Prostate gland (tissue), 2 donors: ENCODE results near the gene GPS1.

ENCODE experiments used
- POLR2A ChIP-seq: fragments of 450-650 bp; IDR thresholded peaks from one replicate; pipeline ENCODE4 v1.6.1; 2016; ENCODE audit warnings: antibody characterized with exemption, mild to moderate bottlenecking
- TF ChIP-seq, protein P1 (sequence below), 4 experiments: fragments of 200-600 bp in 2 of 4; fragments of 450-650 bp in 2 of 4; sonication (generic) in 2 of 4; IDR thresholded peaks; 1 replicate in 3 of 4; 2 replicates in 1 of 4; pipeline ENCODE4 v1.5.1; 2016 to 2019; ENCODE audit warnings: antibody characterized with exemption in 4 of 4, mild to moderate bottlenecking in 2 of 4, moderate library complexity in 2 of 4

DNA sequence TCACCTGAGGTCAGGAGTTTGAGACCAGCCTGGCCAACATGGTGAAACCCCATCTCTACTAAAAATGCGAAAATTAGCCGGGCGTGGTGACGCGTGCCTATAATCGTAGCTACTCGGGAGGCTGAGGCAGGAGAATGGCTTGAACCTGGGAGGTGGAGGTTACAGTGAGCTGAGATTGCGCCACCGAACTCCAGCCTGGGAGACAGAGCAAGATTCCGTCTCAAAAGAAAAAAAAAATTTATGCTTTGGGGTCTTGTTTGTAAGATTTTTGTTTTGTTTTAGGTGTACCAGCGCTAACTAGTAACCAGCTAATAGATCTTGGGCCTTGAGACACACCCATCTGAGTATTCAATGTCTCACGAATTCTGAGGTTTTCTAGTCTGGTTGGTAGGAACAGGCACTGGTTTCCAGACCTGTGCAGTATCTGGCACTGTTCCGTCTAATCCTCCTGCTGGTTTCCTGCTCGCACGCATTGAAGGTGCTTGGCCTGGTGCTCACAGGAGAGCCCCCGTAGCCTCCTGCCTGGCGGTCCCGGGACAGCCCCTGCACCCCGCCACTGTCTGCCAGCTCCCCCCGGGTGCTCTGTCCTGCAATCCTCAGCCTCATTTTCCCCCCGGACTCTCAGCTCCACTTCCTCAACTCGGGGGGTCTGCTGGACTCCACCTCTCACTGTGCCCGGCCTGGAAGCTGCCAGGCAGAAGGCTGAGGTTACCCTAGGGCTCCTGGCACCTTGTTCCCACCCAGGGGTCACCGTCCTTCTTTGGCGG lies 24.5 kb downstream of the GPS1 start:
- TF ChIP-seq, protein P1, sequence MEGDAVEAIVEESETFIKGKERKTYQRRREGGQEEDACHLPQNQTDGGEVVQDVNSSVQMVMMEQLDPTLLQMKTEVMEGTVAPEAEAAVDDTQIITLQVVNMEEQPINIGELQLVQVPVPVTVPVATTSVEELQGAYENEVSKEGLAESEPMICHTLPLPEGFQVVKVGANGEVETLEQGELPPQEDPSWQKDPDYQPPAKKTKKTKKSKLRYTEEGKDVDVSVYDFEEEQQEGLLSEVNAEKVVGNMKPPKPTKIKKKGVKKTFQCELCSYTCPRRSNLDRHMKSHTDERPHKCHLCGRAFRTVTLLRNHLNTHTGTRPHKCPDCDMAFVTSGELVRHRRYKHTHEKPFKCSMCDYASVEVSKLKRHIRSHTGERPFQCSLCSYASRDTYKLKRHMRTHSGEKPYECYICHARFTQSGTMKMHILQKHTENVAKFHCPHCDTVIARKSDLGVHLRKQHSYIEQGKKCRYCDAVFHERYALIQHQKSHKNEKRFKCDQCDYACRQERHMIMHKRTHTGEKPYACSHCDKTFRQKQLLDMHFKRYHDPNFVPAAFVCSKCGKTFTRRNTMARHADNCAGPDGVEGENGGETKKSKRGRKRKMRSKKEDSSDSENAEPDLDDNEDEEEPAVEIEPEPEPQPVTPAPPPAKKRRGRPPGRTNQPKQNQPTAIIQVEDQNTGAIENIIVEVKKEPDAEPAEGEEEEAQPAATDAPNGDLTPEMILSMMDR (IDR thresholded peaks at IDR 0.05) = no peak
- TF ChIP-seq POLR2A = no peak
